Right lobe of liver (tissue), 6 donors: ENCODE results near the gene SLC27A6. TPM values are rescaled to one million over a fixed set of nuclear protein-coding genes. Genes with fewer than 3 reads are reported as not detected.

Experiments used
- ATAC-seq, 4 donors: fragments of 200-7000 bp; cut with Tn5 transposase; one replicate each; pipeline ENCODE4 v1.9.1; 2020; ENCODE audit warnings: mild to moderate bottlenecking in 4 of 4, moderate library complexity in 4 of 4
- DNase-seq, 3 donors: peaks; one replicate each; pipeline ENCODE4 v3.0.0-alpha.2; 2020
- H3K27ac ChIP-seq, 3 donors: fragments of 200-600 bp; one replicate each; pipeline ENCODE4 v1.8.0; 2022
- H3K27me3 ChIP-seq, 2 donors: fragments of 200-600 bp; one replicate each; pipeline ENCODE4 v1.8.0; 2022
- H3K36me3 ChIP-seq, 4 donors: fragments of 200-600 bp; sonication (generic) in 1 of 4; one replicate each; pipeline versions ENCODE4 v1.5.1 to v1.8.0; 2017 to 2022; ENCODE audit warnings: control low read depth in 1 of 4
- H3K4me1 ChIP-seq, 4 donors: fragments of 200-600 bp; sonication (generic) in 1 of 4; one replicate each; pipeline versions ENCODE4 v1.5.1 to v1.8.0; 2017 to 2022; ENCODE audit warnings: control low read depth in 1 of 4
- H3K4me3 ChIP-seq, 3 donors: fragments of 200-600 bp; one replicate each; pipeline ENCODE4 v1.8.0; 2022
- H3K9me3 ChIP-seq, 4 donors: fragments of 200-600 bp; sonication (generic) in 1 of 4; one replicate each; pipeline versions ENCODE4 v1.5.1 to v1.8.0; 2017 to 2022; ENCODE audit warnings: control low read depth in 1 of 4
- CTCF ChIP-seq, 4 donors: fragments of 200-600 bp in 3 of 4; fragments of 450-650 bp in 1 of 4; IDR thresholded peaks; one replicate each; pipeline versions ENCODE4 v1.5.1 to v1.8.0; 2016 to 2022; ENCODE audit warnings: antibody characterized with exemption in 4 of 4, mild to moderate bottlenecking in 2 of 4
- POLR2A ChIP-seq: fragments of 450-650 bp; IDR thresholded peaks from one replicate; pipeline ENCODE4 v1.6.1; 2017; ENCODE audit warnings: antibody characterized with exemption, mild to moderate bottlenecking
- WGBS: methylation state at CpG from one replicate; pipeline ENCODE4 v1.1.6; 2018; ENCODE audit warnings: low coverage, low lambda C conversion rate; ENCODE audit not compliant: insufficient coverage; ENCODE audit errors: missing lambda C conversion rate; 5-methylcytosine and 5-hydroxymethylcytosine counted together
- intact Hi-C, 2 donors: fragments of 100-400 bp; cut with DNase I; formaldehyde crosslinking; loops; one replicate each; pipeline versions ENCODE4 v1.11.2 to v1.14.1; 2022
- total RNA-seq, 6 experiments: library from RNA; depleted of rRNA in 2 of 6; stranded (reverse); fragments of >200 nt in 2 of 6; fragmentation: NEBNext Ultra II Directional in 3 of 6; extraction: Animal tissue kit (Norgen Biotek cat#: 25700) in 3 of 6; gene quantifications; one replicate each; pipeline versions ENCODE4 v1.1.0 to v1.2.4, GENCODE V29; 2016 to 2023
- donor health status: DM: no; HTN: yes; CAD: no.
- donor health status: DM: no; HTN: no; CAD: no.
- donor health status: DM: no; HTN: no; CAD: no.
- donor health status: DM: no; HTN: yes; CAD: no.
- donor health status: DM: no; HTN: yes; CAD: no.

SLC27A6 gene
- total RNA-seq, 6 experiments from 2014 or later: not detected

- no peaks in the 10 kb centered on the region for H3K4me1 ChIP-seq
- H3K27ac ChIP-seq: no peak overlapping the region
- H3K36me3 ChIP-seq: no peaks in the 10 kb centered on the region
- no peaks in the 10 kb centered on the region for H3K27me3 ChIP-seq
- H3K9me3 ChIP-seq: no peaks in the 10 kb centered on the region
- no peak overlapping the region for H3K4me3 ChIP-seq
- no peak for ATAC-seq
- DNase-seq: no peak
- WGBS: 74% methylated on average over 6 of the region's 6 CpGs
- no peak for TF ChIP-seq POLR2A
- TF ChIP-seq CTCF (IDR thresholded peaks at IDR 0.05): no peak
- intact Hi-C loops: no loop called here
Measured at GRCh38 chr5:129082225-129083136, 117.2 kb downstream of the SLC27A6 start.

Other genes starting within 250 kb of the SLC27A6 start
- 10 to 100 TPM; 32.2 to 52.8 (median 44.4) TPM for gene ISOC1, start 129.3 kb downstream of the SLC27A6 start, total RNA-seq